Activated CD8-positive, alpha-beta memory T cell treated with anti-CD3 and anti-CD28 coated beads, Interleukin-2, amount 10 ng/mL, durations not matched to agents 7 days and 5 days (primary cell): ENCODE results near the gene RPL6. TPM values are rescaled to one million over a fixed set of nuclear protein-coding genes. Genes with fewer than 3 reads are reported as not detected.

Experiments used
- ATAC-seq: fragments of 150-1000 bp; cut with Tn5 transposase; one replicate; pipeline ENCODE4 v1.10.0; 2021; ENCODE audit warnings: moderate library complexity
- CTCF ChIA-PET: fragments of 350-600 bp; sonication (Branson Sonifier 250); formaldehyde crosslinking; loops from one replicate; lab custom pipeline; 2021; ENCODE audit warnings: antibody characterized with exemption; lab: Charles Lee
- DNase-seq: peaks from one replicate; pipeline ENCODE4 v3.0.0-alpha.2; 2020
- H3K27ac Mint-ChIP-seq: one replicate; pipeline ENCODE4 v1.8.0; 2021; ENCODE audit warnings: mild to moderate bottlenecking, mixed read lengths
- H3K27me3 Mint-ChIP-seq: one replicate; pipeline ENCODE4 v1.8.0; 2021; ENCODE audit warnings: mixed read lengths
- H3K36me3 Mint-ChIP-seq: one replicate; pipeline ENCODE4 v1.8.0; 2021; ENCODE audit warnings: mild to moderate bottlenecking, mixed read lengths
- H3K4me1 Mint-ChIP-seq: one replicate; pipeline ENCODE4 v1.8.0; 2021; ENCODE audit warnings: mixed read lengths
- H3K4me3 Mint-ChIP-seq: one replicate; pipeline ENCODE4 v1.8.0; 2021; ENCODE audit warnings: mild to moderate bottlenecking, moderate library complexity, mixed read lengths
- H3K9me3 Mint-ChIP-seq: one replicate; pipeline ENCODE4 v1.8.0; 2022; ENCODE audit warnings: low read depth, mixed read lengths
- total RNA-seq, 2 experiments: library from RNA; stranded (reverse); gene quantifications; one replicate each; pipeline ENCODE4 v1.2.3, GENCODE V29; 2021

The RPL6 gene
- total RNA-seq, 2 experiments from 2014 or later = 778 to 1,078 TPM

- Mint-ChIP-seq H3K9me3 (no peaks in the 10 kb centered on the region), H3K36me3 (no peaks in the 10 kb centered on the region), H3K27ac (no peak overlapping the region), H3K27me3 (no peaks in the 10 kb centered on the region), H3K4me1 (peaks cover 9% of the 10 kb centered on the region), H3K4me3 (no peak overlapping the region)
- ATAC-seq (no peak), DNase-seq (no peak)
- CTCF ChIA-PET = no interaction called here
Observed at GRCh38 chr12:112357214-112357613, 52.2 kb downstream of the RPL6 start.

Other genes starting within 250 kb of the RPL6 start
- gene HECTD4, start 27.2 kb downstream of the RPL6 start, total RNA-seq = 10 to 100 TPM; 49.3 to 55.4 TPM
- gene PTPN11, start 9.3 kb upstream of the RPL6 start, total RNA-seq = 100 to 1,000 TPM in 1 of 2 experiments, 10 to 100 TPM in 1; 90.9 to 118 TPM